ENCODE results near the gene ANGEL1. TPM values are rescaled to one million over a fixed set of nuclear protein-coding genes. Genes with fewer than 3 reads are reported as not detected.

Gene ANGEL1
- total and polyA plus RNA-seq, 3 donors from 2014 or later, result 126 to 150 (median 132) TPM

GRCh38 chr14:76768671-76769500, 43.8 kb downstream of the ANGEL1 start:
- H3K27me3 ChIP-seq, result no peaks in the 10 kb centered on the region
- TF ChIP-seq POLR2A (IDR thresholded peaks at IDR 0.05) (no peak), CTCF (IDR thresholded peaks at IDR 0.05) (no peak)
- no peak for DNase-seq
- no peaks in the 10 kb centered on the region for H3K36me3 ChIP-seq (ENCODE audit: low read depth, missing control alignments)
- intact Hi-C loops (cut with DNase I; ENCODE audit: low total_unique reads), result no loop called here
- no peak overlapping the region for H3K27ac ChIP-seq
- no peaks in the 10 kb centered on the region for H3K9me3 ChIP-seq
- WGBS, 2 donors, result 57 to 72% methylated on average over 9 to 11 of the region's 11 CpGs
- H3K4me3 ChIP-seq, result no peak overlapping the region
- peaks cover 28% of the 10 kb centered on the region for H3K4me1 ChIP-seq

GRCh38 chr14:76767681-76768656, 44.7 kb downstream of the ANGEL1 start:
- peak; percentile 47 for DNase-seq
- no peak for TF ChIP-seq CTCF (IDR thresholded peaks at IDR 0.05)
- no peak for TF ChIP-seq POLR2A (IDR thresholded peaks at IDR 0.05)
- H3K36me3 ChIP-seq (ENCODE audit: low read depth, missing control alignments), result no peaks in the 10 kb centered on the region
- H3K4me1 ChIP-seq, result peaks cover 28% of the 10 kb centered on the region
- WGBS, 2 donors, result 58 to 62% methylated on average over 14 to 15 of the region's 15 CpGs
- intact Hi-C loops (cut with DNase I; ENCODE audit: low total_unique reads), result no loop called here
- H3K9me3 ChIP-seq, result no peaks in the 10 kb centered on the region
- no peak overlapping the region for H3K4me3 ChIP-seq
- peak overlapping the region in 1 of 2 donors; percentile 2 for H3K27ac ChIP-seq
- no peaks in the 10 kb centered on the region for H3K27me3 ChIP-seq

- Histone ChIP-seq H3K4me3 (no peak overlapping the region), H3K9me3 (no peaks in the 10 kb centered on the region), H3K27ac (no peak overlapping the region), H3K4me1 (peaks cover 30% of the 10 kb centered on the region), H3K36me3 (ENCODE audit: low read depth, missing control alignments) (no peaks in the 10 kb centered on the region), H3K27me3 (no peaks in the 10 kb centered on the region)
- TF ChIP-seq CTCF (IDR thresholded peaks at IDR 0.05) (no peak), POLR2A (IDR thresholded peaks at IDR 0.05) (no peak)
- DNase-seq, result no peak
- WGBS, 2 donors, result 66 to 81% methylated on average over 4 to 6 of the region's 6 CpGs
- intact Hi-C loops (cut with DNase I; ENCODE audit: low total_unique reads), result no loop called here
Observed at GRCh38 chr14:76765461-76765931, 47.2 kb downstream of the ANGEL1 start.

GRCh38 chr14:76763096-76764041, 49.3 kb downstream of the ANGEL1 start:
- DNase-seq, result peak; percentile 14
- intact Hi-C loops (cut with DNase I; ENCODE audit: low total_unique reads), result no loop called here
- no peaks in the 10 kb centered on the region for H3K9me3 ChIP-seq
- peak overlapping the region; percentile 80 to 90 for H3K4me3 ChIP-seq
- peaks cover 25% of the 10 kb centered on the region for H3K4me1 ChIP-seq
- no peaks in the 10 kb centered on the region for H3K27me3 ChIP-seq
- H3K27ac ChIP-seq, result no peak overlapping the region
- 50 to 52% methylated on average over 14 of the region's 14 CpGs for WGBS, 2 donors
- H3K36me3 ChIP-seq (ENCODE audit: low read depth, missing control alignments), result no peaks in the 10 kb centered on the region
- no peak for TF ChIP-seq POLR2A (IDR thresholded peaks at IDR 0.05)
- TF ChIP-seq CTCF (IDR thresholded peaks at IDR 0.05), result no peak

Measured in testis (tissue), 3 donors.